Activated CD8-positive, alpha-beta memory T cell treated with anti-CD3 and anti-CD28 coated beads, Interleukin-2, amount 50 U/mL, for 1 hour (primary cell): ENCODE measurements around the gene RBPJL.

Experiments
- DNase-seq: peaks from one replicate; pipeline ENCODE4 v3.0.0-alpha.2; 2020; ENCODE audit errors: extremely low read depth

RBPJL gene

DNA sequence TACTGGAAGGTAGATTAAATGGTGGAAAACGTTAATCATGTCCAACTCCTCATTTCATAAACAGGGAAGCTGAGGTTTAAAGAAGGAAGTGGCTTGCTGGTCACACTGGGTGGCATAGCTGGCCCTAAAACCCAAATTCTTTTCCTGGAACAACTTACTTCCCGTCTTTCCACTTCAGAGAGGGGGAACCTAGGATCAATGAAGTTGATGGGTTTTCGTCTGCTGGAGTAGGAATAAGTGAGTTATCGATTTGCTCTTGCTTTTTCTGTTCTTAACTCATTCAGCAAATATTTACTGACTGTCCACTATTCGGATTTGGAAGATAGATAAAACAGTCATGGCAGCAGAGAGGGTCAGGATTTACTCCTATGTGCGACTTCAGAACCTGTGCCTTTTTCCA lies 55.2 kb downstream of the RBPJL start:
- no peak for DNase-seq

DNA sequence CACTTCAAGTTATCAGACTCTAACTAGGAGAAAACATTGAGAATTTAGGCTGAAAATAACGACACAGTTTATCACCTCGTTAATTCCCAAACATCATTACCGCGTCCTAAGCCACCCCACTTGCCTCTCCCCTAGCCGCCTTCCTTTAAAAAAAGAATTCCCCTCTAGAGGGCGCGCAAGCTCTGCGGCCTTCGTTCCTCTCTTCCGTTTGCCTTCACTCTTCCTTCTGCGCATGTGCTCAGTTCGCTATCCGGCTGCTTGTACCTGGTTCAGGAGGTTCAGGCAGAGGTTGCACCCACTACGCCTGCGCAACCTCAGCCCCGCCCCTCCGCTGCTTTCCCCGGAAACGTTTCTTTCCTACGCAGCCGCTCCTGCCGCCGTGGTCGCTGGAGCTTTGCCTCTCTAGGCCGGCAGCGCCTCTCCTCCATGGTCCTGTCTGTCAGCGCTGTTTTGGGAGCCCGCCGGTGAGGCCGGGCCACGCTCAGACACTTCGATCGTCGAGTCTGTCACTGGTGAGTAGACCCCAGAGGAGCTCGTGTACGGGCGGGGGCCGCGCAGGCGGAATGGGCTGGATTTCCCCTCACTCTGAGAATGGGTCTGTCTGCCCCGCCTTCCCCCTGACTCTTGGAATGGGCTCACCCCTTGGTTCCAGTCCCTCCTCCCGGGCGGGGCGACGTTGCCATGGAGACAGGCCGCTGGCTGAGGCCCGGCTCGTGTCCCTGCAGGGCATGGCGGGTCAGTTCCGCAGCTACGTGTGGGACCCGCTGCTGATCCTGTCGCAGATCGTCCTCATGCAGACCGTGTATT lies 56.4 kb downstream of the RBPJL start, which contains the start of gene SYS1:
Gene SYS1 (plus strand): TSS at position 353 of the 807 bp plus-strand sequence. CDS start 376 bp downstream, at position 729.
- DNase-seq = peak; percentile 98

DNA sequence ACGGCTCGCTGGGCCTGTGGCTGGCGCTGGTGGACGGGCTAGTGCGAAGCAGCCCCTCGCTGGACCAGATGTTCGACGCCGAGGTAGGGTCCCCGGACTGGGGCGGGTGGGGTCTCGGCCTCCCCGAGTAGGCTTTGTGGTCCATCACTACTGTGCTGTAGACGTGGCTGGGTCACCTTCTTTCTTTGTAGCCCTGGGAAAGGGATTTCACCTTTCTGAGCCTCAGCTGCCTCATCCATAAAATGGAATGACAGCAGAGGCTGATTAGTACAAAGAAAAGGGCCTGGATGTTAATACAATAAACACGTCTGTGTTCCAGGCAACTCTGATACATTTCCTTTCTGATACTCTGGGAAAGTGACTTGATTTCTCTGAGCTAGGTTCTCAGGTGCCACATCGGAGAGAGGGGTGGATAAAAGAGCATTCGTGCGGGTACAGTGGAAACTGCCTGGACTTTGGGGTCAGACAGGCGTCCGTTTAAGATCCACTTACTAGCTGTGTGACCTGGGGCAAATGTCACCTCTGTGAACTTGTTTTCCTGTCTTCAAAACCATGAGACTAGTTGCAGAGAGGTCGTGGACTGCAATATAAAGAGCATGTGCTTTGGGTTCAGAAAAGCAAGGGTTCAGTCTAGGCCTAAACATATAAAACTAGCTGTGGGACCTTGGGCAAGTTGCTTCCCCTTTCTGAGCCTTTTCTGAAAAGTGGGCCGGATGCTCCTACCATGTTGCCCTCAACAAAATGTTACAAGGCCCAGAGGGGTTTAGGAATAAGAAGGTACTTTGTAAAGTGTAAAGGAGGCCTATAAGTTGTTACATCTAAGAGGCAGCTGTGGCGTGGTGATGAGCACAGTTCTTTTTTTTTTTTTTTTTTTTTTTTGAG lies 57.2 kb downstream of the RBPJL start:
- DNase-seq = no peak

- no peak for DNase-seq
These were observed 58.9 kb downstream of the RBPJL start for GRCh38 chr20:45365444-45365970.

DNA sequence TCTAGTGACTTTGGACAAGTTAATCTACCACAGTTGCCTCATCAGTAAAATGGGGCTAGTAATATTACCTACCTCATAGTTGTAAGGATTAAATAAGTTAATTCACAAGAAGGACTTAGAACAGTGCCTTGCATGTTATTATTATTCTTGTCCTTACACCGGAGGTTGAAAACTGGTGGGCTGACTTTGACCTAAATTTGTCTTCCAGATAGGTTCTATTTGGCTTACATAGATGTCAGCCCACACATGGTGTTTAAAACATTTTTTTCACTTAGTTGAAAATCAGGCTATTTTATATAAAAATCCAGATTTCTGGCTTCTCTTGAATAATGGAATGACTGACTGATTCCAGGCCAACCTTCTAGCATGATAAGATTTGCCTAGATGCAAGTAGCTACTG lies 59.6 kb downstream of the RBPJL start:
- DNase-seq = no peak

GRCh38 chr20:45366631-45367030 lies 60.0 kb downstream of the RBPJL start:
- no peak for DNase-seq

DNA sequence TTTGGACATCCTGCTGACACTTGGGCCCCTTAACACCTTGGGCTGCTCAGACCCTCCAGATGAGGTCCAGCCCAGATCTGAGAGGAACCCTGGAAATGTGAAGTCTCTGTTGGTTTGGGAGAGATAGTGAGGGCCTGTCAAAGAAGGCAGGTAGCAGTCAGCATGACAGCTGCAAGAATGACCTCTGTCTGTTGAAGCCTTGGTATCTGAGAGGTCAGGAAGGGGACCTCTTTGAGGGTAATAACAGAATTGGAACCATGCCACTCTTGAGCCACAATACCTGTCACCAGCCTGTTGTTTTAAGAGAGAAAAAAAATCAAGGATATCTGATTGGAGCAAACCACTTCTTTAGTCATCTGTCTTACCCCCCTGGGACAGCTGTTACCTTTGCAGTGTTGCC lies 60.5 kb downstream of the RBPJL start:
- DNase-seq = no peak
